DND-41 (cell line): Measurements from ENCODE around the gene CLPTM1L.
A peak's percentile ranks its signal among the peaks of the same experiment; 100 is the strongest.

Experiments
- ATAC-seq: fragments of 200-7000 bp; cut with Tn5 transposase; 3 replicates; pipeline ENCODE4 v1.9.1; 2021; ENCODE audit warnings: low read depth; ENCODE audit not compliant: insufficient read depth
- DNase-seq: peaks from one replicate; pipeline ENCODE4 v3.0.0-alpha.2; 2020
- H2AFZ ChIP-seq: 2 replicates; pipeline ENCODE4 v1.6.0; 2012; ENCODE audit warnings: low read depth, low read length
- H3K27ac ChIP-seq: 2 replicates; pipeline ENCODE4 v1.5.1; 2012; ENCODE audit warnings: low read length, inconsistent platforms
- H3K27me3 ChIP-seq: fragments of 200-600 bp; sonication (generic); 2 replicates; pipeline ENCODE4 v1.6.0; 2012; ENCODE audit warnings: low read length, mild to moderate bottlenecking, inconsistent platforms; ENCODE audit not compliant: insufficient read depth, poor library complexity
- H3K36me3 ChIP-seq: 2 replicates; pipeline ENCODE4 v1.5.1; 2012; ENCODE audit warnings: low read length, inconsistent platforms; ENCODE audit not compliant: insufficient read depth
- H3K4me1 ChIP-seq: 2 replicates; pipeline ENCODE4 v1.5.1; 2012; ENCODE audit warnings: mild to moderate bottlenecking, low read length; ENCODE audit not compliant: insufficient read depth
- H3K4me2 ChIP-seq: 2 replicates; pipeline ENCODE4 v1.6.0; 2012; ENCODE audit warnings: mild to moderate bottlenecking, moderate library complexity, low read length, inconsistent platforms; ENCODE audit not compliant: insufficient read depth
- H3K4me3 ChIP-seq, 2 experiments: fragments of 200-600 bp in 1 of 2; shearing (Covaris generic) in 1 of 2; 2 replicates each; pipeline ENCODE4 v1.5.1; 2012 to 2016; ENCODE audit warnings: inconsistent platforms in 2 of 2, low read length in 2 of 2, mild to moderate bottlenecking in 2 of 2, low read depth in 1 of 2, moderate library complexity in 1 of 2
- H3K79me2 ChIP-seq: 2 replicates; pipeline ENCODE4 v1.6.0; 2012; ENCODE audit warnings: low read length, inconsistent platforms; ENCODE audit not compliant: insufficient read depth
- H3K9ac ChIP-seq: 2 replicates; pipeline ENCODE4 v1.6.0; 2012; ENCODE audit warnings: low read depth, mild to moderate bottlenecking, inconsistent platforms, low read length, moderate library complexity
- H3K9me3 ChIP-seq: 2 replicates; pipeline ENCODE4 v1.5.1; 2012; ENCODE audit warnings: low read length, moderate library complexity, mild to moderate bottlenecking, inconsistent platforms; ENCODE audit not compliant: insufficient read depth, severe bottlenecking
- H4K20me1 ChIP-seq: 2 replicates; pipeline ENCODE4 v1.6.0; 2012; ENCODE audit warnings: low read length; ENCODE audit not compliant: insufficient read depth
- EZH2 ChIP-seq: IDR thresholded peaks from 3 replicates; pipeline ENCODE4 v1.6.1; 2012; ENCODE audit warnings: borderline replicate concordance, low read depth, mild to moderate bottlenecking, moderate library complexity, low read length, inconsistent platforms; ENCODE audit not compliant: severe bottlenecking
- TF ChIP-seq, protein P1 (sequence below): IDR thresholded peaks from 2 replicates; pipeline ENCODE4 v1.5.1; 2012; ENCODE audit warnings: borderline replicate concordance, low read length, moderate library complexity, mild to moderate bottlenecking; ENCODE audit not compliant: poor library complexity, severe bottlenecking; ENCODE audit errors: extremely low read depth

CLPTM1L gene

DNA sequence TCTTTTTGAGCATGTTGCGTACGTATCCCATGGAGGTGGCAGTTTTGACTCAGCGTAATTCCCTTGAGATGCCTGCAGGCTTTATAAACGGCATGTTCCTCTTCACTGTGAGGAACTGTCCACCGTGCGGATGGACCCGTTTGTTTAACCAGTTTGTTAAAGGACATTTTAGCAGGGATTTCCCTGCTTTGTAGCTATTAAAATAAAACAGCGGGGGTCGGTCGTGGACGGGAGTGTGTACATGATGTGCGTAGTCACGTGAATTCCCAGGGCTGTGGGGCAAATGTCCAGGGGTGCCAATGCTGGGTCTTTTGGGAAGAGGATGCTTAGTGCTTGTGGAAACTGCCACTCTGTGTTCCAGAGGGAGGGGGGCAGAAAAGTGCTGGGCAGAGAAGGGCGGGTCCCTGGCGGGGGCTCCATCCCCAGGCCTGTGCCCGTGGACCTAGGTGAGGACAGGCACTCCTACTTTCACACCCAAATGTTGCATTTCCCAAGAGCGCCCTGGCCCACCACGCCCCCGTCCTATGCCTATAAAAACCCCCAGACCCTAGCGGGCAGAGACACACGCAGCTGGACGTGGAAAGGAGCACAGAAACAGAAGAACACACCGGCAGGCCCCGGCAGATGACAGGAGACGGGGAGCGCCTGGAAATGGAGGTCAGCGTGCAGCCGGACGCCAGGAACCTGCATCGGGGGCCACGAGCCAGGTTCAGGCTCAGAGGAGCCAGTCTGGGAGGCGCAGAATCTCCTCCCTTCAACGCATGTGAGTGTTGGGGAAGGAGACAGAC is 46.0 kb downstream of the CLPTM1L start:
- Histone ChIP-seq H3K4me1 (peaks cover 18% of the 10 kb centered on the region), H3K36me3 (no peaks in the 10 kb centered on the region), H4K20me1 (no peaks in the 10 kb centered on the region), H3K79me2 (peaks cover 6% of the 10 kb centered on the region; the same call in 1 of the 2 replicates), H3K27me3 (no peaks in the 10 kb centered on the region), H3K4me3 (no peak overlapping the region), H3K27ac (peak overlapping the region; percentile 1; the same call in 1 of the 2 replicates), H3K9ac (no peak overlapping the region), H2AFZ (0 out of 2 replicates have a peak overlapping the region, but pooled peaks have one; percentile 21), H3K9me3 (no peaks in the 10 kb centered on the region), H3K4me2 (no peak overlapping the region)
- ATAC-seq: no peak
- TF ChIP-seq EZH2: no peak
- TF ChIP-seq, protein P1, sequence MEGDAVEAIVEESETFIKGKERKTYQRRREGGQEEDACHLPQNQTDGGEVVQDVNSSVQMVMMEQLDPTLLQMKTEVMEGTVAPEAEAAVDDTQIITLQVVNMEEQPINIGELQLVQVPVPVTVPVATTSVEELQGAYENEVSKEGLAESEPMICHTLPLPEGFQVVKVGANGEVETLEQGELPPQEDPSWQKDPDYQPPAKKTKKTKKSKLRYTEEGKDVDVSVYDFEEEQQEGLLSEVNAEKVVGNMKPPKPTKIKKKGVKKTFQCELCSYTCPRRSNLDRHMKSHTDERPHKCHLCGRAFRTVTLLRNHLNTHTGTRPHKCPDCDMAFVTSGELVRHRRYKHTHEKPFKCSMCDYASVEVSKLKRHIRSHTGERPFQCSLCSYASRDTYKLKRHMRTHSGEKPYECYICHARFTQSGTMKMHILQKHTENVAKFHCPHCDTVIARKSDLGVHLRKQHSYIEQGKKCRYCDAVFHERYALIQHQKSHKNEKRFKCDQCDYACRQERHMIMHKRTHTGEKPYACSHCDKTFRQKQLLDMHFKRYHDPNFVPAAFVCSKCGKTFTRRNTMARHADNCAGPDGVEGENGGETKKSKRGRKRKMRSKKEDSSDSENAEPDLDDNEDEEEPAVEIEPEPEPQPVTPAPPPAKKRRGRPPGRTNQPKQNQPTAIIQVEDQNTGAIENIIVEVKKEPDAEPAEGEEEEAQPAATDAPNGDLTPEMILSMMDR: no peak
- DNase-seq: no peak

GRCh38 chr5:1298067-1298551 is 46.8 kb downstream of the CLPTM1L start:
- Histone ChIP-seq H3K9me3 (no peaks in the 10 kb centered on the region), H3K27ac (no peak overlapping the region), H3K9ac (no peak overlapping the region), H2AFZ (no peak overlapping the region), H4K20me1 (no peaks in the 10 kb centered on the region), H3K4me2 (no peak overlapping the region), H3K36me3 (no peaks in the 10 kb centered on the region), H3K4me3 (no peak overlapping the region), H3K27me3 (no peaks in the 10 kb centered on the region), H3K79me2 (peaks cover 9% of the 10 kb centered on the region; the same call in 1 of the 2 replicates), H3K4me1 (peaks cover 24% of the 10 kb centered on the region)
- ATAC-seq (no peak), DNase-seq (no peak)
- TF ChIP-seq, protein P1: no peak
- TF ChIP-seq EZH2: no peak

GRCh38 chr5:1297243-1297642 is 47.7 kb downstream of the CLPTM1L start:
- H3K4me2 ChIP-seq: no peak overlapping the region
- no peak for ATAC-seq
- DNase-seq: no peak

More at GRCh38 chr5:1297243-1297642, 47.7 kb downstream of the CLPTM1L start:
- peaks cover 29% of the 10 kb centered on the region for H3K4me1 ChIP-seq
- no peak overlapping the region for H2AFZ ChIP-seq
- no peaks in the 10 kb centered on the region for H3K27me3 ChIP-seq
- peak overlapping the region; percentile 51; the same call in 1 of the 2 replicates for H3K27ac ChIP-seq
- H4K20me1 ChIP-seq: no peaks in the 10 kb centered on the region
- no peaks in the 10 kb centered on the region for H3K9me3 ChIP-seq
- TF ChIP-seq, protein P1: no peak
- TF ChIP-seq EZH2: no peak
- no peak overlapping the region for H3K4me3 ChIP-seq
- peaks cover 12% of the 10 kb centered on the region; the same call in 1 of the 2 replicates for H3K79me2 ChIP-seq
- H3K36me3 ChIP-seq: no peaks in the 10 kb centered on the region
- H3K9ac ChIP-seq: no peak overlapping the region
